Large intestine (tissue), 3 donors: ENCODE results near the gene DHRSX. TPM values are rescaled to one million over a fixed set of nuclear protein-coding genes. Genes with fewer than 3 reads are reported as not detected.
"Not testable (repeated sequence)": the region's sequence is repeated elsewhere in the genome, so short reads cannot be mapped to it uniquely, and the experiment has no call there.

ENCODE experiments used
- DNase-seq, 2 donors: peaks; one replicate each; pipeline versions ENCODE4 v3.0.0 to v3.0.0-alpha.2; 2013
- H3K27ac ChIP-seq: one replicate; pipeline ENCODE4 v1.5.1; 2013; ENCODE audit warnings: low read length
- H3K27me3 ChIP-seq: 2 replicates; pipeline ENCODE4 v1.6.1; 2013; ENCODE audit warnings: low read length; ENCODE audit not compliant: control insufficient read depth, insufficient read depth
- H3K36me3 ChIP-seq: 2 replicates; pipeline ENCODE4 v1.6.1; 2013; ENCODE audit warnings: low read length; ENCODE audit not compliant: control insufficient read depth, insufficient read depth
- H3K4me1 ChIP-seq: one replicate; pipeline ENCODE4 v1.6.1; 2013; ENCODE audit warnings: low read length; ENCODE audit not compliant: control insufficient read depth, insufficient read depth
- H3K4me3 ChIP-seq: one replicate; pipeline ENCODE4 v1.5.1; 2013; ENCODE audit warnings: low read length
- H3K9me3 ChIP-seq: one replicate; pipeline ENCODE4 v1.6.1; 2013; ENCODE audit warnings: mild to moderate bottlenecking, low read depth, low read length, moderate library complexity; ENCODE audit not compliant: control insufficient read depth
- WGBS: methylation state at CpG from one replicate; pipeline ENCODE4 v1.1.5; 2013; ENCODE audit warnings: low lambda C conversion rate; ENCODE audit not compliant: insufficient coverage; 5-methylcytosine and 5-hydroxymethylcytosine counted together
- polyA plus RNA-seq: library from polyadenylated mRNA; unstranded; fragments of 120-200 nt; gene quantifications from one replicate; pipeline ENCODE4 v1.2.1, GENCODE V29; 2013

Gene DHRSX
- polyA plus RNA-seq, 1 donor: 17.9 TPM

DNA sequence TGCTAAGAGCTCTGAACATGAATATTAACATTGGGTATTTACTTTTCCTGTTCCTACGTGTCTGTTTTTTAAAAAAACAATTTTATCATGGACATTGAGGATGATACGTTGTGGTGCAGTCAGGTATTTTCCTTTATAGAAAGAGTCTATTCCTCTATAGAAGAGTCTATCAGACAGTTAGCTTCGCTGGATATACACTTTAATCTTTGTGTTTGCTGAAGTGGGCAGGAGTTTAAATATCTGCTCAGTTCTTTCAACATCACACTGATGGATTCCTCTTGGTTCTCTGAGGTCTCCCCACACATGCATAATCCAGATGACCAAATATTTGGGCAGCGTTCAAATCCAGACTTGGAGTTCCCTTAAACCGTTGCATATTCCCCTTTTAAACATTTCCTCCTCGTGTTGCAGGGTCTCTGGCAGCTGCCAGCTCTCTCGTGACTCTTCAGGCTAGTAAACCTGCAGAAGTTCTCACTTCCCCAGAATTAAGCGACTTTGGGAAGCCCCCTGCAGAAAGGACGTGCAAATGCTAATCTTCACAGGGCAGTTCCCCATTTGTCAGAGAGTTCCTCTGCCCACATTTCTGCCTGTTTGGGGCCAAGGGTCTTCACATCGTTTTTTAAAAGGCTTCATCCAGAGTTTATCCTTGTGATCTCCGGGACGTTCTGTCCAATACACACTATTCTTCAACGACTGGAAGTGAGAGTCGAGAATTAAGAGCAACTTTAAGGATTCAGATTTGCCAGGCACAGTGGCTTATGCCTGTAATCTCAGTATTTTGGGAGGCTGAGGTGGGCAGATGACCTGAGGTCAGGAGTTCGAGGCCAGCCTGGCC is 20.5 kb upstream of the DHRSX start:
- Histone ChIP-seq H3K4me1 (no peaks in the 10 kb centered on the region), H3K9me3 (no peaks in the 10 kb centered on the region), H3K4me3 (no peak overlapping the region), H3K27ac (no peak overlapping the region), H3K36me3 (no peaks in the 10 kb centered on the region), H3K27me3 (no peaks in the 10 kb centered on the region)
- 40% methylated on average over 1 of the region's 15 CpGs for WGBS
- DNase-seq: no peak

DNA sequence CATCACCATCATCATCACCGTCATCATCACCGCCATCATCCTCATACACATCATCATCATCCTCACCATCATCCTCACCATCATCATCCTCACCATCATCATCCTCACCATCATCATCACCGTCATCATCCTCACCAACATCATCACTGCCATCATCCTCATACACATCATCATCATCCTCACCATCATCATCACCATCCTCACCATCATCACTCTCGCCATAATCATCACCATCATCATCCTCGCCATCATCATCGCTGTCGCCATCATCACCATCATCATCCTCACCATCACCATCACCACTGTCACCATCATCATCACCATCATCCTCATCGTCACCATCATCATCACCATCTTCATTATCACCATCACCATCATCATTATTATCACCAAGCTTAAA is 19.8 kb upstream of the DHRSX start:
- no peaks in the 10 kb centered on the region for H3K36me3 ChIP-seq

DNA sequence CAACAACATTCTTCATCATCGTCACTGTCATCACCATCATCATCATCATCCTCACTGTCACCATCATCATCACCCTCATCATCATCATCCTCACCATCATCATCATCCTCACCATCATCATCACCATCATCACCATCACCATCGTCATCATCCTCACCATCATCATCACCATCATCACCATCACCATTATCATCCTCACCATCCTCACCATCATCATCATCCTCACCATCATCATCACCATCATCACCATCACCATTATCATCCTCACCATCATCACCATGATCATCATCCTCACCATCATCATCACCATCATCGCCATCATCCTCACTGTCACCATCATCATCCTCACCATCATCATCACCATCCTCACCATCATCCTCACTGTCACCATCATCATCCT is 18.9 kb upstream of the DHRSX start:
- H3K4me3 ChIP-seq, H3K27me3 ChIP-seq, H3K27ac ChIP-seq, H3K9me3 ChIP-seq, DNase-seq, H3K36me3 ChIP-seq, H3K4me1 ChIP-seq: not testable (repeated sequence)
- 97% methylated on average over 3 of the region's 3 CpGs for whole genome bisulfite sequencing

More for the DNA sequence above, 19.8 kb upstream of the DHRSX start:
- DNase-seq: no peak
- H3K4me1 ChIP-seq: no peaks in the 10 kb centered on the region
- no peak overlapping the region for H3K27ac ChIP-seq
- H3K27me3 ChIP-seq: no peaks in the 10 kb centered on the region
- no peak overlapping the region for H3K4me3 ChIP-seq
- no peaks in the 10 kb centered on the region for H3K9me3 ChIP-seq
- WGBS: 94% methylated on average over 8 of the region's 8 CpGs

DNA sequence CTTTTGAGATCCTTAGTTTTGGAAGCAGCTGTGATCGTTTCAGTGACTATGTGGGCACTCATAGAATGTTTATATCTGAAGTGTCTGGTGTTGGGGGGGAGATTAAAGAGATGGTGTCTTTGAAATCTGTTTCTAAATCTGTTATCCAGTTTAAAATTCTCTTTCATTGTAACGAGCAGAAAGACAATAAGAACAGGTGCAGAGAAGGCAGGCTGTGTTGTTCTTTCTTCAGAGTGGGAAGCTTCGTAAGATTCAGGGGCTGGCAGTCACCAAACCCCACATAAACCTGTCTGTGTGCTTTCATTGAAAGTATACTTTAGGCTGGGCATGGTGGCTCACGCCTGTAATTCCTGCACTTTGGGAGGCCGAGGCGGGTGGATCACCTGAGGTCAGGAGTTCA is 16.3 kb upstream of the DHRSX start:
- DNase-seq: no peak
- no peak overlapping the region for H3K4me3 ChIP-seq
- H3K9me3 ChIP-seq: no peaks in the 10 kb centered on the region
- no peaks in the 10 kb centered on the region for H3K27me3 ChIP-seq
- no CpG with 5 or more reads among the region's 6 CpGs for WGBS
- no peaks in the 10 kb centered on the region for H3K36me3 ChIP-seq
- H3K4me1 ChIP-seq: no peaks in the 10 kb centered on the region
- H3K27ac ChIP-seq: no peak overlapping the region

DNA sequence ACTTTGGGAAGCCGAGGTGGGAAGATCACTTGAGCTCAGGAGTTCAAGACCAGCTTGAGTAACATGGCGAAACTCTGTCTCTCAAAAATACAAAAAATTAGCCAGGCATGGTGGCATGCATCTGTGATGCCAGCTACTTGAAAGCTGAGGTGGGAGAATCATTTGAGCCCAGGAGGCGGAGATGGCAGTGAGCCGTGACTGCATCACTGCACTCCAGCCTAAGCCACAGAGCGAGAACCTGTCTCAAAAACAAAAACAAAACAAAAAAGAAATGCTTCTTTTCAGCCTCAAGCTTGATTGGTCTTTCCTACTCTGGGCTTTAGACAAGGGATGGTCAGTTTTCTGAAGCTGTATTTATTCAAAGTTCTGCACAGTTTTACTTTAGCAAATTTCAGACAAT is 15.8 kb upstream of the DHRSX start:
- WGBS: 80% methylated on average over 2 of the region's 5 CpGs
- Histone ChIP-seq H3K27ac (no peak overlapping the region), H3K4me3 (no peak overlapping the region), H3K9me3 (no peaks in the 10 kb centered on the region), H3K4me1 (no peaks in the 10 kb centered on the region), H3K36me3 (no peaks in the 10 kb centered on the region), H3K27me3 (no peaks in the 10 kb centered on the region)
- no peak for DNase-seq

DNA sequence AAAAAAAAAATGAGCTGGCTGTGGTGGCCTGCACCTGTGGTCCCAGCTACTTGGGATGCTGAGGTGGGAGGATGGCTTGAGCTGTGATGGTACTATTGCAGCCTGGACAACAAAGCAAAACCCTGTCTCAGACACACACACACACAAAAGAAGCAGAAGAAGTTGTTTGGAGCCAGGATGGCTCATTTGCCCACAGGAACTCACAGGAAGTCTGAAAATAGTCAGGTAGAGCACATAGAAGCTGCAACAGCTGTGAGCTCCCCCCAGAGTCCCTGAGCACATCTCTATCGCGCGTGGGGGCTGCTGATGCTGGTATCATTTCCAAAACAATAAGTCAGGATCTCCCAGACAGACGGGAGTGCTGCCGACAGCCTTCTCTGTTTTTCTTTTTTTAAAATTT is 13.4 kb upstream of the DHRSX start:
- H3K9me3 ChIP-seq: no peaks in the 10 kb centered on the region
- no peaks in the 10 kb centered on the region for H3K36me3 ChIP-seq
- H3K27ac ChIP-seq: no peak overlapping the region
- H3K27me3 ChIP-seq: no peaks in the 10 kb centered on the region
- no peak for DNase-seq
- no peaks in the 10 kb centered on the region for H3K4me1 ChIP-seq
- 81% methylated on average over 2 of the region's 5 CpGs for WGBS
- no peak overlapping the region for H3K4me3 ChIP-seq

DNA sequence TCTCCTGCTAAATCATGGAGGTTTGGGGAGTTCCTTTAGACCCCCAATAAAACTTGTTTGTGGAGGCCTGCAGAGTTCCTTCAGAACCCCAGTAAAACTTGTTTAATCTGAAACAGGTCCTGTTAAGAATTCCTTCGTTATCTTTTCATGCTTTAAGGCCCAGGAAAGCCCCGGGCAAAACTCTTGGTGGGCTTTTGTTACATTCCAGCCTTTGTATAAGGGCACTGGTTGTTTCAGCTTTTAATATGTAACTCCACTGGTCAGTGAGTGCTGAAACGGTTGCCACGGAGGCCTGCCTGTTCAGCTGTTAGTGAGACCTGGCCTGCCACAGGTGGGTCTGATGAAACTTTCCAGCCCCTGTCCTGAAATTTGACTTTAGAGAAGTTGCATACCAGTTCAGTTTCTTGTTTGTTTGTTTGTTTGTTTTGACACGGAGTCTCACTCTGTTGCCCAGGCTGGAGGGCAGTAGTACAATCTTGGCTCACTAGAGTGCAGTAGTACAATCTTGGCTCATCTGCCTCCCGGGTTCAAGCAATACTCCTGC is 12.4 kb upstream of the DHRSX start:
- H3K27ac ChIP-seq: no peak overlapping the region
- WGBS: 0% methylated on average over 1 of the region's 6 CpGs
- H3K9me3 ChIP-seq: no peaks in the 10 kb centered on the region

DNA sequence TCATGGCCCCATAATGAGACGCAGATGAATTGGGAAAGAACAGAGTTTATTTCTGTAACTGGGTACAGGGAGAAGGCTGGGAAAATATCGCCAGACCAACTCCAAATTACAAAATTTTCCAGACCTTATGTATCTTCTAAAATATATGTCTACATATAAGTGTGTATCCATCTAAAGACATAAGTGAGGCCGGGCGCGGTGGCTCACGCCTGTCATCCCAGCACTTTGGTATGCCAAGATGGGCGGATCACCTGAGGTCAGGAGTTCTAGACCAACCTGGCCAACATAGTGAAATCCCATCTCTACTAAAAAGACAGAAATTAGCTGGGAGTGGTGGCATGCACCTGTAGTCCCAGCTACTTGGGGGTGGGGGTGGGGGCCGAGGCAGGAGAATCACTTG is 11.7 kb upstream of the DHRSX start:
- Histone ChIP-seq H3K36me3 (no peaks in the 10 kb centered on the region), H3K9me3 (no peaks in the 10 kb centered on the region), H3K4me1 (peaks cover 5% of the 10 kb centered on the region), H3K4me3 (no peak overlapping the region), H3K27ac (no peak overlapping the region), H3K27me3 (no peaks in the 10 kb centered on the region)
- no peak for DNase-seq
- WGBS: no CpG with 5 or more reads among the region's 8 CpGs

More for the DNA sequence above, 12.4 kb upstream of the DHRSX start:
- H3K4me1 ChIP-seq: no peaks in the 10 kb centered on the region
- H3K36me3 ChIP-seq: no peaks in the 10 kb centered on the region
- DNase-seq: no peak
- H3K27me3 ChIP-seq: no peaks in the 10 kb centered on the region
- H3K4me3 ChIP-seq: no peak overlapping the region

DNA sequence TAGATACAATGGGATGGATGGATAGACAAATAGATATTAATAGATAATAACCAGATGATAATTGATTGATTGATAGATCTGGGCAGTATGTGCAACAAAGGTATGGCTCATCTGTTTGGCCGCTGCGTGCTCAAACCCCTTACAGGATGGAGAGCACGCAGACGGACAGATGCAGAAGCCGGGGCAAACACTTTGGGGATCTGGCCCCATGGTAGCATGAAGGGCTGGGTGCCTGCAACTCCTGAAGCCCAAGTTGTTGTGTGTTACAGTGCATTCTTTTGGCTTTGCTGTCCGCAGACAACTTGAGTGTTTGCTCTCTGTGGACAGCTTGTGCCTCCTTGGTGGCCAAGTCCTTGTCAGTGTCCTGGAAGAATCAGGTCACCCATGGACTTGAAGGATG is 10.6 kb upstream of the DHRSX start:
- whole genome bisulfite sequencing: 100% methylated on average over 1 of the region's 6 CpGs
- no peaks in the 10 kb centered on the region for H3K27me3 ChIP-seq
- no peak overlapping the region for H3K27ac ChIP-seq
- H3K4me1 ChIP-seq: peaks cover 5% of the 10 kb centered on the region
- H3K36me3 ChIP-seq: no peaks in the 10 kb centered on the region
- H3K9me3 ChIP-seq: no peaks in the 10 kb centered on the region
- DNase-seq: no peak
- no peak overlapping the region for H3K4me3 ChIP-seq

DNA sequence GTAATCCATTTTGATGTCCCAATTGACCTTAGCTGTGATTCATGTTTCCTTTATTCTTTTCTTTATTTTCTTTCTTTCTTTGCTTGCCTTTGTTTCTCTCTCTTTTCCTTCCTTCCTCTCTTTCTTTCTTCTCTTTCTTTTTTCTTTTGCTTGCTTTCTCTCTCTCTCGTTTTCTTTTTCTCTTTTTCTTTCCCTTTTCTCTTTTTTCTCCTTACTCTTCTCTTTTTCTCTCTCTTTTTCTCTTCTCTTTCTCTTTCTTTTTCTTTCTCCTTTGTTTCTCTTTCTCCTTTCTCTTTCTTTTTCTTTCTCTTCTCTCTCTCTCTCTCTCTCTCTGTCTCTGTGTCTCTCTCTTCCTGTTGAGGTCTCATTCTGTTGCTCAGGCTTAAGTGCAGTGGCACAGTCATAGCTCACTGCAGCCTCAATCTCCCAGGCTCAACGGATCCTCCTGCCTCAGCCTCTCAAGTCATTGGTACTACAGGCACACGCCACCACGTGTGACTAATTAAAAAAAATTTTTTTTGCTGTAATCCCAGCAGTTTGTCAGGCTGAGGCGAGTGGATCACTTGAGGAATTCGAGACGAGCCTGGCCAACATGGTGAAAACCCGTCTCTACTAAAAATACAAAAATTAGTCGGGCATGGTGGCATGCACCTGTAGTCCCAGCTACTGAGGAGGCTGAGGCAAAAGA is 8.0 kb upstream of the DHRSX start:
- Histone ChIP-seq H3K4me3 (no peak overlapping the region), H3K36me3 (no peaks in the 10 kb centered on the region), H3K4me1 (peaks cover 5% of the 10 kb centered on the region), H3K9me3 (no peaks in the 10 kb centered on the region), H3K27ac (no peak overlapping the region), H3K27me3 (no peaks in the 10 kb centered on the region)
- DNase-seq: no peak
- WGBS: 89% methylated on average over 4 of the region's 9 CpGs
